ENCODE measurements around the gene ATP11C.

Gene ATP11C

GRCh38 chrX:139783030-139783429 is 149.8 kb downstream of the ATP11C start:
- TF ChIP-seq CTCF (IDR thresholded peaks at IDR 0.05; ENCODE audit: insufficient read depth, low read length, poor library complexity, severe bottlenecking) = no peak
- Histone ChIP-seq H3K4me3 (replicated peaks; ENCODE audit: low read depth, low read length) (no peak overlapping the region), H3K36me3 (ENCODE audit: control insufficient read depth, insufficient read depth, low read length) (no peaks in the 10 kb centered on the region), H3K27me3 (replicated peaks; ENCODE audit: control insufficient read depth, insufficient read depth, low read length) (no peaks in the 10 kb centered on the region)
- DNase-seq (ENCODE audit: extremely low read depth, insufficient read length) = no peak

- no peak for DNase-seq (ENCODE audit: extremely low read depth, insufficient read length)
- Histone ChIP-seq H3K4me3 (replicated peaks; ENCODE audit: low read depth, low read length) (no peak overlapping the region), H3K27me3 (replicated peaks; ENCODE audit: control insufficient read depth, insufficient read depth, low read length) (no peaks in the 10 kb centered on the region), H3K36me3 (ENCODE audit: control insufficient read depth, insufficient read depth, low read length) (no peaks in the 10 kb centered on the region)
- no peak for TF ChIP-seq CTCF (IDR thresholded peaks at IDR 0.05; ENCODE audit: insufficient read depth, low read length, poor library complexity, severe bottlenecking)
These were observed 156.3 kb downstream of the ATP11C start for GRCh38 chrX:139776599-139776998.

- Histone ChIP-seq H3K4me3 (replicated peaks; ENCODE audit: low read depth, low read length) (no peak overlapping the region), H3K27me3 (replicated peaks; ENCODE audit: control insufficient read depth, insufficient read depth, low read length) (no peaks in the 10 kb centered on the region), H3K36me3 (ENCODE audit: control insufficient read depth, insufficient read depth, low read length) (no peaks in the 10 kb centered on the region)
- DNase-seq (ENCODE audit: extremely low read depth, insufficient read length) = no peak
- TF ChIP-seq CTCF (IDR thresholded peaks at IDR 0.05; ENCODE audit: insufficient read depth, low read length, poor library complexity, severe bottlenecking) = no peak
These were observed 162.5 kb downstream of the ATP11C start for GRCh38 chrX:139770366-139770765.

- no peak overlapping the region for H3K4me3 ChIP-seq (replicated peaks; ENCODE audit: low read depth, low read length)
- H3K36me3 ChIP-seq (ENCODE audit: control insufficient read depth, insufficient read depth, low read length) = no peaks in the 10 kb centered on the region
- peak; percentile 17 for DNase-seq (ENCODE audit: extremely low read depth, insufficient read length)
- no peak for TF ChIP-seq CTCF (IDR thresholded peaks at IDR 0.05; ENCODE audit: insufficient read depth, low read length, poor library complexity, severe bottlenecking)
- no peaks in the 10 kb centered on the region for H3K27me3 ChIP-seq (replicated peaks; ENCODE audit: control insufficient read depth, insufficient read depth, low read length)
These were observed 166.3 kb downstream of the ATP11C start for GRCh38 chrX:139766545-139766983.

GRCh38 chrX:139762400-139763183 is 170.3 kb downstream of the ATP11C start:
- no peak for TF ChIP-seq CTCF (IDR thresholded peaks at IDR 0.05; ENCODE audit: insufficient read depth, low read length, poor library complexity, severe bottlenecking)
- DNase-seq (ENCODE audit: extremely low read depth, insufficient read length) = no peak
- H3K36me3 ChIP-seq (ENCODE audit: control insufficient read depth, insufficient read depth, low read length) = no peaks in the 10 kb centered on the region
- no peaks in the 10 kb centered on the region for H3K27me3 ChIP-seq (replicated peaks; ENCODE audit: control insufficient read depth, insufficient read depth, low read length)
- no peak overlapping the region for H3K4me3 ChIP-seq (replicated peaks; ENCODE audit: low read depth, low read length)

Data from GM06990 (cell line).